HTERT RPE-1 (cell line): Measurements from ENCODE around the gene CLSTN2.

Source experiments
- in situ Hi-C: fragments of 300-500 bp; cut with MboI; formaldehyde crosslinking; loops from 4 replicates; pipeline ENCODE4 v1.14.3; 2020; ENCODE audit warnings: low sequenced_read_pairs

Gene CLSTN2

GRCh38 chr3:140469491-140469890, 534.5 kb downstream of the CLSTN2 start:
- in situ Hi-C loops = no loop called here

GRCh38 chr3:140470211-140470610, 535.2 kb downstream of the CLSTN2 start:
- in situ Hi-C loops = no loop called here

- in situ Hi-C loops = no loop called here
Observed at GRCh38 chr3:140470962-140471361, 536.0 kb downstream of the CLSTN2 start.

DNA sequence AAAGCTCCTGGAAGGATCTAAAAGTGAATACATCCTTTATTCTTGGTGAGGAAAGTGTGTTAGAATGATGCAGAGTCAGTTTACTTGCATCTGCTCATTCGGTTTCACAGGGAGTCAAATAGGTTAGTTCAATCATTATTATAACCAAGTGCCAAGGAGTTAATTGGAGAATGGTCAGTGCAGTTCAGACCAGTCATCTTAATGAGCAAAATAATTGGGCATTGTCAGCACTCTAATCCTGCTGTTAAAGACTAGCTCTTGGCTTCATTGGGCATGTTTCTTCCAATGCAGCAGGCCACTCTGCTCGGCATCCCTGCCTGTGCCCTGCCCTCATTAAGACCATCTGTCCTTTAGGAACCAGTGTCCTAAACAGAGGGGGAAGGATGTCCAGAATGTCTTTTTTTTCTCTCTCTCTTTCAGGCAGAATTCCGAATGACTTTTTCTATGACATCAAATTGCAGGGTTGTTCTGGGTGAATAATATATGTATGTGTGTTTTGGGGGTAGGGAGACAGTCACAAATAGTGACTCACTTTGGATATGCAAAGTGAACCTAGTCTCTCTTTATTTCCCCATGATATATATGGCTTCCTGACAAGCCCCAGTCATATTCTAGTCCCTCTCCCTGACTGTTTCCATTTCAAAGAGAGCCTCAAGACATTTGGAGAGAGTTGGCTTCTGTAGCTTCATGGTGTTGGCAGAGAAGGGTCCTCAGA, 537.5 kb downstream of the CLSTN2 start:
- in situ Hi-C loops = no loop called here

DNA sequence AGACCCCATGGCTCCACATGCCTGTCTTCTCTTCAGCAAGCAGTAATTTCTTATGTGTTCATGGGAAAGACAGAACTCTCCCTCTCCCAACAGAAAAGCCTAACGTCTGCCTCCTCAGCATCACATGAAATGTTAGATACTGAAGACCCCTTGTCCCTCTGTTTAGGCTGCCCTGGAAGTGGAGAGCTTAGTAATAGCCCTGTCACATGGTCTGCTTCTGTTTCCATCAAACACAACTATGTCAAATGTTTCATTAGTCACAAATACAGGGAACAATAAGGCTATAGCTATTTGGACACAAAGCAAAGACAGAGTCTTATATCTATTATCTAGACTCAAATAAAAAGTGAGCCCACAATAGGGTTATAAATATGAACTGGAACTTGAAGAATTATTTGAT, 552.6 kb downstream of the CLSTN2 start:
- in situ Hi-C loops = no loop called here

DNA sequence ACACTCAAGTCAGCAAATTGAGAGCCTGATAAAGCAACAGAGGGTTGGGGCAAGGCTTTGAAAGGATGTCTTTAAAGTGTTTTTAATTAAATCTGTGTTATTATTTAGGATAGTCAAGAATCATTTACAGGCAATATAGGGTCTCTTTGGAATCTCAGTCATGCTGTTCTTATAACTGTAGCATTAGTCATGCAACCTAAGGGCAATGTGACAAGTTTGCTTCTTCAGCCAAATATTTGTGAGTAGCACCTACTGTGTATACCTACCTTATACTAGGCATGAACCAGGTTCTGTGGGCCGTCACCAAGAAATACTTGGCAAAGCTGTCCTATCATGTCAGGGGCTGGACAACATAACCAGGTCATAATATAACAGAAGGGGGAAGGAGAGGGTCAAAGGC, 558.3 kb downstream of the CLSTN2 start:
- in situ Hi-C loops = no loop called here

- in situ Hi-C loops = no loop called here
Observed at GRCh38 chr3:140494970-140495369, 560.0 kb downstream of the CLSTN2 start.

DNA sequence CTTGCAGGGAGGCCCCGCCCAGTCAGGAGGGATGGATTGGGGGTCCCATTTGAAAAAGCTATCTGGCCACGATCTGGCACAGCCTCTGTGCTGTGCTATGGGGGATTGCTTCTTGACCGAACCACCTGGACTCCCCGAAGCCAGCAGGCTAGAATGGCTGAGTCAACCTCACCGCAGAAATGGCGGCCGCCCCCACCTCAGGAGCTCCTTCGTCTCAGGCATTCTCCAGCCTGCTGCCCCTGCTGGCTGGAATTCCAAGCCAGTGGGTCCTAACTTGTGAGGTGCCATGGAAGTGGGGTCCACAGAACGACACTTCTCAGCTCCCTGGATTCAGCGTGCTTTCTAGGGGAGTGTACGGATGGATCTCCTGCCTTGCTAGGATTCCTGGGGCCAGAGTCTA, 562.3 kb downstream of the CLSTN2 start:
- in situ Hi-C loops = no loop called here

DNA sequence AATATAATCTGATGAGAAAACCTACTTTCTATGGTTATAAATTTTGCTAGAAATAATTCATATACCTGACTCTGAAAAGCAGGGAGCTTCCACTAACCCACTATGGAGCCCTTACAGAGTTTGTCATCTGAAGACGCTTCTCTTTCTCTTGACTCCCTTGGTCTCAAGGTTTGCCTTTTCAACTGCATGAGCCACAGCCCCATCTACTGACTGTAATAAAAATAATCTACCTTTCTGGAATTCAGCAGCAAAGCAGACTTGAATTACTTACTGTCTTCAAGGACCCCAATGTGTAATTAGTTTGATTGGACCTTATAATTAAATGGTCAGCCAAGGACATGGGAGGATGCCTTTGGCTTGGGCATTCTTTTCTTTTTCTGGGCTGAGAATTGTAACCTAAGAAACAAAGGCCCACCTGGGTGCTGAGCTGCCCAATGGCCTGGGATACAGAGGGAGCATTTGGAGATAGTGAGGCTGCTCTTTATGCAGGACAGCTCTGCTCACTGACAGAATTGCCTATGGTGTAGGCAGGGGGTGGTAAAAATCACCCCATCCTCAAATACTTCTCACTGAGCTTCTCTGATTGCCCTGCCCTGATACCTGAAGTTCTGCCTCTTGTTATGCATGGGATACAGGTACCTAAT, 564.3 kb downstream of the CLSTN2 start:
- in situ Hi-C loops = no loop called here

- in situ Hi-C loops = no loop called here
Observed at GRCh38 chr3:140500473-140500872, 565.5 kb downstream of the CLSTN2 start.

DNA sequence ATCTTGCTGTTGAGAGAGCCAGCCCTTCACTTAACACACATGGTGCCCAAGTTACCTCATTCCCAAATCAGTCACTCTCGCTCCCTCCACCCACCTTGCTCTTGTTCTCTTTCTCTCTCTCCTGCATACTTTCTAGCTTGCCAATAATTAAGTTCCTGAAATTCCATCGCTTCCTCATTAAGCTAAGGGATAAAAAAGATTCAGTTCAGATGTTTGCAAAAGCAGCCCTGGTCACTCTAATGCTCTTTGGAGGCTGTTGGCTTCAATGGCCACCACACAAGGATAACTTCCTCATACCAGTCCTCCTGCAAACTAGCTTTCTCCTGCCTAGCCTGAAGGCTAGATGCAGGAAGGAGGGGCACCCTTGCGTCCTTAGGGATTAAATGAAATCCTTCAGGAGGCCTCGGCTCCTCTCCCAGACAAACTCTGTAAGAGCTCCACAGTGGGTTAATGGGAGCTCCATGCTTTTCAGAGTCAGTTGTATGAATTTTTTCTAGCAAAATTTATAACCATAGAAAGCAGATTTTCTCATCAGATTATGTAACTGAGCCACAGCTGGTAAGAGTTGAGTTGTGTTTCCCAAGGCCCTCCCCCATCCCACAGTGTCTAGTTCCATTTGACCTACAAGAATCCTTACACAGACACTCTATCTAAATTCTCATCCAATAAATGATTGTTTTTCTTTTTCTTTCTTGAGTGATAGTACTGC, 566.2 kb downstream of the CLSTN2 start:
- in situ Hi-C loops = no loop called here

- in situ Hi-C loops = no loop called here
Observed at GRCh38 chr3:140501770-140502364, 566.9 kb downstream of the CLSTN2 start.

DNA sequence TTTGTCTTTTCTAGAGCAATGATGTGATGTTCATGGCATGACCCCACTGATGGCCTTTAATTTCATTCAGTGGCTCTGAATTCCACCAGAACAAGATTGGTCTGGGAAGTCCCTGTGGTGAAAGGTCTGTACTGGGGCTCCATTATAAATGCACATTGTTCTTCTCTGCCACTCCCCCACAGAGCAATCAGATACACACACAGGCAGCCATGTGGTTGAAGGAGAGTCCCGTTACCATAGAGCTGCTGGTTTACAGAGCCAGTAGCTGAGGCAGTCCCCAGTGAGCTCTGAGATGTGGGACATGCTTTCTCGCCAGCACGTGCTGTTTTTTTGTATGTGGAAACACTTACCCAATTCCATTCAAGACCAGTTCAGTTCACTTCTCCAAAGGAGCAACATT, 570.2 kb downstream of the CLSTN2 start:
- in situ Hi-C loops = no loop called here

DNA sequence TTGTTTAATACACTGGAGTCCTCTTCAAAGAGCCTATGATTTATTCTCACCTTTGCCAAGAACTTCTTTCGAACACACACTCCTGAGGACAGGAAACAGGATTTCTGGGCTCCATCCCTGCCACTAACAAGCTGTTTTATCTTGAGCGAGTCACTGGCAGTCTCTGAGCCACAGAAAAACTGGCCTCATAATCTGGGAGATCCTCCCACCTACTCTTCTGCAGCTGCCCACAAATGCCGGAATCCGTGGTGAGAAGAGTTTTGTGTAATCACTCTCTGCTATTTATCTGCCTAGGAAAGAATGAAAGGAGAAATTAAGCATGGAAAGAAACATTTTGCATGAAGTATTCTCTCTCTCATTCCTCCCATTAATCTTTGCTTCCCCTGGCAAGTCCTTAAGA, 570.9 kb downstream of the CLSTN2 start:
- in situ Hi-C loops = no loop called here

DNA sequence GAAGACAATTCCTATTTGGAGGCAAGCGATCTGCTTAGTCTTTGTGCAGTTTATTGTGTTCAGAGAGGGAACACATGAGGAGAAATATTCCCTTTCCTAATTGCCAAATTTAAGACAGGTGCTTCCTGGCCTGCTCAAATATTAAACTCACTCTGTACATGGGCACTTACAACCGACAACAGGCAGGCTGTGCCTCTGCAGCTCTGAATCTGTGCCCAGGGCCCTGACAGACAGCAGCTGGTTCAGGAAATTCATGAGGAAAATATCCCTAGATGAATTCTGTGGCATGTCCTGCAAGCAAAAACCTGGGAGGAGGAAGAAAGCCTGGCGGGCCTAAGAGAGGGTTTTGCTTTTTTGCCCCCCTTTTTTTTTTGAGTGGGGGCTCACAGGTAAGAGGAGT, 573.6 kb downstream of the CLSTN2 start:
- in situ Hi-C loops = no loop called here

DNA sequence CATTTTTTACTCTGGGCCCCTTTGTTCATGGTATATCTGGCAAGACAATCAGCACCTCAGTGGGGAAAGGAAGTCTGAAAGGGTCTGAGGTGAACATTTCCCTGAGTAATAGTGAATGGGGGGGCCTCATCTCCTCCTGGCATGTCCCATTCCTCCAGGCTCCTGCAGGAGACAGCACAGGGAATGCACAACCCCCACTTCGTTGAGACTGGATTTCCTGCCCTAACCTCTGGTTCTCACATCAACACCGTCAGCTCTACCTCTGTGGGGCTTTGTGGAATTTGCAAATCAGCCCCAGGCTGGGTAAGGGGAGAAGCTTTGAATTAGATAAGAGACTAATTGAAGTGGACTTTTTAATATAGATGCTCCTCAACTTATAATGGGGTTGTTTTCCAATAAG, 574.5 kb downstream of the CLSTN2 start:
- in situ Hi-C loops = no loop called here

GRCh38 chr3:140510303-140510861, 575.4 kb downstream of the CLSTN2 start:
- in situ Hi-C loops = no loop called here

- in situ Hi-C loops = no loop called here
Observed at GRCh38 chr3:140521751-140522445, 586.9 kb downstream of the CLSTN2 start.

GRCh38 chr3:140522653-140523380, 587.8 kb downstream of the CLSTN2 start:
- in situ Hi-C loops = no loop called here

- in situ Hi-C loops = no loop called here
Observed at GRCh38 chr3:140523600-140523999, 588.6 kb downstream of the CLSTN2 start.
